Fibroblast of peridontal ligament (primary cell): ENCODE results near the gene SCFD2.
"Not testable (repeated sequence)": the region's sequence is repeated elsewhere in the genome, so short reads cannot be mapped to it uniquely, and the experiment has no call there.

Source experiments
- DNase-seq: peaks from one replicate; pipeline ENCODE4 v3.0.0-alpha.2; 2010; ENCODE audit errors: extremely low read depth

SCFD2 gene

GRCh38 chr4:53238352-53238751, 127.5 kb downstream of the SCFD2 start:
- not testable (repeated sequence) for DNase-seq

DNA sequence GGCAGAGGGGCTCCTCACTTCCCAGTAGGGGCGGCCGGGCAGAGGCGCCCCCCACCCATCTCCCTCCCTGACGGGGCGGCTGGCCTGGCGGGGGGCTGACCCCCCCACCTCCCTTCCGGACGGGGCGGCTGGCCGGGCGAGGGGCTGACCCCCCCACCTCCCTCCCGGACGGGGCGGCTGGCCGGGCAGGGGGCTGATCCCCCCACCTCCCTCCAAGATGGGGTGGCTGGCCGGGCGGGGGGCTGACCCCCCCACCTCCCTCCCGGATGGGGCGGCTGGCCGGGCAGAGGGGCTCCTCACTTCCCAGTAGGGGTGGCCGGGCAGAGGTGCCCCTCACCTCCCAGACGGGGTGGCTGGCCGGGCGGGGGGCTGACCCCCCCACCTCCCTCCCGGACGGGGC, 128.1 kb downstream of the SCFD2 start:
- DNase-seq = not testable (repeated sequence)

- DNase-seq = not testable (repeated sequence)
These were observed 129.2 kb downstream of the SCFD2 start for GRCh38 chr4:53236624-53237023.

DNA sequence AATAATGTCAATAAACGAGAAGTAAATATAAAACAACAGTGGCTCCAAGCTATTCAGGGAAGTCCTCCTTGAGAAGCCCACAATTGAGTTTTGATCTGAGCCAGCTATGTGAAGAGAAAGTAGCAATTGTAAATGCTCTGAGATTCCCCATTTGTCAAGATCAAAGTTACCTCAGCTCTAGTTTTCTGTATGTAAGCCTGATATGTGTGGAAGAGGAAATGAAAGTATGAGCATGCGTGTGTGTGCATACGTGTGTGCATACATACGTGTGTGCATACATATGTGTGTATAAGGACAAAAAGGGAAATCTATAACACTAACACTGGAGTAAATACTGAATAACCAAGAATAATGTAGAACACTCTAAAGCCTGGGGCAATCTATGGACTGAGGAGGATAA, 130.3 kb downstream of the SCFD2 start:
- DNase-seq = no peak

GRCh38 chr4:53234669-53235068, 131.2 kb downstream of the SCFD2 start:
- DNase-seq = no peak

DNA sequence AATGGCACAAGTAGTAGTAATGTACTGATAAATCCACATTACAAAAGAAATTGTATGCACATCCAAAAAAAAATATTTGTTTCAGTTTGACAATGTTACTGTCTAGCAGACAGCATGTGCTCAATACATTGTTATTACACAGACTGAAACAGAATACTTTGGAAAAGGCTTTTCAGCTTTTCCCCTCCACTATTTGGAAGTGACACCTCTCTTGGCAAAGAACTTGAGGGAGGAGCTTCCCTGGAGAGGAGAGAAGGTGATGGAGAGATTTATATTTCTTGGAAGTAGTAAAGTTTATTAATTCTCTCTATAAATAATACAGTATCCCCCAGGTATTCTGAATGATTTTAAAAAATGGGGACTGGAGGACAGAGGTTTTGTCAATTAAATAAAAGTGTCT, 131.8 kb downstream of the SCFD2 start:
- DNase-seq = peak; percentile 4

GRCh38 chr4:53233114-53233795, 132.6 kb downstream of the SCFD2 start:
- peak; percentile 88 for DNase-seq

GRCh38 chr4:53232371-53232770, 133.5 kb downstream of the SCFD2 start:
- peak; percentile 46 for DNase-seq

DNA sequence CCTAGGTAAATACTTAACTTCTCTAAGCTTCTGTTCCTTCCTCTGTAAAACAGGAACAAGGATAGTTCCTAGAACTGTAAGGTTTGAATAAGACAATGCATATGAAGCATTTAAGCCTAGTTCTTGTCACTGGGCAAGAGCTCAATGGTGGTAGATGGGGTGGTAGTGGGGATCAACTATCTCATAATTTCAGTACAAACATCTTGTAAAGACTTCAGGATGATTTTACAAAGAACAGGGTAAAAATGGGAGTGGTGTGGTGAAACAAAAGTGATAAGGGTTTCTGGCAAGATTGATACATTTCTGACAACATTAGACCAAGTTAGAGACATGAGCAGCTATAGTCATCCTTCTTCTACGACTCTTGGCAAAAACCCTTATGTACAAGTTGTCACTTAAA, 137.8 kb downstream of the SCFD2 start:
- DNase-seq = no peak

DNA sequence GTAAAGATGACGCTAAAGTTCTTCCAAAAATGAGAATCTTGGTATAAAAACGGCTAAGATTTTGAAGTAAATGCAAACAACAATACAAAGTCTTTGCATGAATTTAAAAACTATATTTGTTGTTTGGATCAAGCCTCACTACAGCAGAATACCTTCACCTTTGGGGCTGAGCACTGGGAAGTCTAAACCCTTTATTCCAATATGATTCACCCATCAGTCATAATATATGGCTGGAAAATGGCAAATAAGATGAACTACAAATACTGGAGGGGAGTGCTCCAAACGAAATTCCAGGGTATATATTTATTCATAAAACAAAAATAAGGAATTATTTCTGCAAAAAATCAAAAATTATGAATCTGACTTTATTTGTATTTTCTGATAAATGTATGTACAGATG, 138.4 kb downstream of the SCFD2 start:
- DNase-seq = no peak

GRCh38 chr4:53221832-53222480, 143.9 kb downstream of the SCFD2 start:
- no peak for DNase-seq

GRCh38 chr4:53219148-53219547, 146.7 kb downstream of the SCFD2 start:
- not testable (repeated sequence) for DNase-seq

DNA sequence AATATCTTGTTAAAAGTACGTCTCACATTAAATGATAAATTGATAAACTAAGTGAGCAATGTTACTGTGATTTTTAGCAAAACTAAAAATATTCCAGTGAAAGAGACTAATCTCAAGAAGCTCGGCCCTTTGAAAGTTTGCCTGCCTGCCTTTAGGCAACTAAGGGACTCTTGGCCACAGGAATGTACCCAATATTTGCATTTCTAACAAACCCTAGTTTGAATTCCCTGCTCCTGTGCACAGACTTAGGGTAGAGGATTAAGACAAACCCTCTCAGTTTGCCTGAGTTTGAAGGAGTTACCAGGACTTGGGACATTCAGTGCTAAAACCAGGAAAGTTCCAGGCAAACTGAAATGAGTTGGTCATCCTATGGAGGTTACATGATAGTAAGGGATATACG, 157.1 kb downstream of the SCFD2 start:
- no peak for DNase-seq

DNA sequence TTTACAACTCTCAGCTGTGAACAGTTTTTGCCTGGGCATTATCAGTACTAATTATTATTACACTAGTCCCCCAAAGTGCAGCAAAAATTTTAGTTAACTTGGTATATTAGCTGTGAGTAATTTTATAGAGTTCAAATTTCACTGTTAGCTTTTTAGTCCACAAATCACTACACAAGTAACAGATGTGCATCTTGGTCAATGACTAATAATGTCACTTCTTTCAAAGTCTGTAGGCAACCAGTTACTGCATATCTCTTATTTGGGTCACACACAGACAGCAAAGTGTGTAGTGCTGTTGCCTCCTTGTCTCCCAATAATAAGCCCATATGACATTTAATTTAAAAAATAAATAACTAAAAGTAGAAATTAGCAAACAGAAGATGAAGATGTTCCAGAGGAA, 159.9 kb downstream of the SCFD2 start:
- DNase-seq = no peak

DNA sequence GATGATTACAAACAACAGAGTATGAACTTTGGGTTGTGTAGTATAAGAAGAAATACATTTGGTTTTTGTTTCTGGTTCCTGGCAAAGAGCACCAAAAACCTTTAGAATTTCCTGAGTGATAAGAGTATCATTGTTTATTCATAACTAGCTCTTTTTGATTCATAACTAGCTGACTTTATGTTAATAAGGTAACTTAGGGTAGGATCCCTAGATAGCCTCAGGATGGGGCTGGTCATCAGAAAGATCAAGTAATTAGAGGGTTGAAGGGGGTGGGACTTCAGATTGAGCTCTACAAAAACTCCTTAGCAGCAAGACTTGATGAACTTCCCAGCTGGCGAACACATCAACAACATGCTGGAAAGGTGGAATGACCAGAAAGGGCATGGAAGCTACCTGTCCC, 166.5 kb downstream of the SCFD2 start:
- no peak for DNase-seq

- DNase-seq = peak; percentile 67
These were observed 168.1 kb downstream of the SCFD2 start for GRCh38 chr4:53197772-53198142.

DNA sequence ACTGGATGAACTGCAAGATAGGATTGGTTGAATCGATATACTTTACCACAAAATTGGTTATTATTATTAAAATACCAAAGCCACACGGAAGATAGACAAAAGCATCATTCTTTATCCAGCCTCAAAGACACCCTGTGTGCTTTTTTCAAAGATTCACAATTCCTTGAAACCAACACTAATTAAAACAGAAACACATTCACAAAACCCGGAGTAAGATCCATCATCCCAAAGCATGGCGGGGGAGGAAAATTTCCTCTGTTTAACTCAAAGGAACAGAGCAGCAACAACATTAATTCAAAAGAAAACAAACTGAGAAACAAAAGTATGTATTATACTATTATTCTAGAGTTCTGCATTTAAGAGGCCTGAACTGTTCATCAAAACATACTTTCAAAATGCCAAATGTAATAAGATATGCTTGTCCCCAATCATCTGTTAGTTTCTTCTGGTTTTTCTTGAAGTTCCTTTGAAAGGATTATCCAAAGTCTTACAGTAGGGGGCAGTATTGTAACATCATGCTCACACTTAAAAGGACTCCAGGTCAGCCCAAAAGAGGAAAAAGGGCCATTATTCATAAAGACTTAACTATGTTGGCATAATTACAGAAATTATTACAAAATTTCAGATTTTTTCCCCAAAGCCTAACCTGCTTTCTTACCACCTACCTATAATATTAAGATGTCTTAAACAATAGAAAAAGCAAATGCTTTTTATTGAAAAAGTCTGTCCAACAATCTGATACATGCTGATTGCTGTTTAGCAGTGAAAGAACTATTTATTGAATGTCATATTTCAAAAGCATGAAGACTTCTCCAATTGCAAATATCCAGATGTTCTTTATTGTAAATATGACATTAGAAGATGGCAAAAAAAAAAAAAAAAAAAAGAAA, 168.7 kb downstream of the SCFD2 start:
- DNase-seq = peak; percentile 99

DNA sequence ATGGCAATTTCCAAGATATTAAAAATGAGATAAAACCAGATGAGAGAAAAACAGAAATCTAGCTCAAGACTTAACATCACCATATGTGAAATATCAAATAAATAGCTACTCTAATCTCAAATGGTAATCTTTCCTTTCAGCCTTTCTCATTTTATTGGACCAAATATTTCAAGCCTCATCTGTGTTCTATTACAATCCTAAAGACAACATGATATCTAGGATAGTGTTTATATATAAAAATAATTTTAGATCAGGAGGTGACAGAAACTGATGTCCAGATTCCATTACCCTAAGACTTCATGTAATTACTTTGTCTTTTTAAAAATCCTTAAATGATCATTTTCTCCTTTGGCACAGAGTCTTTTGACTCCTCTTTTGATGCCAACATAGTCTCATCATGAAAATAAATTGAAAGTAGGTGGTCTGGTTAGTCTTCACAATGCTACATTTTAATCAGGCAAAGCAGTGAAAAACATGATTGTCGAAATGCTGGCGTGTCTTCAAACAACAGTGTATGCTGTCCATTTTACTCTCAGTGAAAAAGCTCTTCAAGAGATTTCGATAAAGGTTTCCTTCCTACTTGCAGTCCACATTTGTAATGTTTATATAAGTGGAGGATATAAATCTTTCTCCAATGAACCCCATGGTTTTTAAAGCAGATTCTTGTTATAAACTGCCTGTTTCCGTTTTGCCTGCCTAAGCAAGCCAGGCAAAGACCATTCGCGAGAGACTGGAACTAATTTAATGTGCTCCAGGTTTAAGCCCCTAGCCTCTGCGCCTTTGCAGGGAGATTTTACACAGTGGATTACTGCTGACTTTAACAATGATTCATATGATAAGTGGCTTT, 169.8 kb downstream of the SCFD2 start:
- DNase-seq = peak; percentile 53

- no peak for DNase-seq
These were observed 171.1 kb downstream of the SCFD2 start for GRCh38 chr4:53194727-53195126.

GRCh38 chr4:53193111-53193510, 172.8 kb downstream of the SCFD2 start:
- no peak for DNase-seq

DNA sequence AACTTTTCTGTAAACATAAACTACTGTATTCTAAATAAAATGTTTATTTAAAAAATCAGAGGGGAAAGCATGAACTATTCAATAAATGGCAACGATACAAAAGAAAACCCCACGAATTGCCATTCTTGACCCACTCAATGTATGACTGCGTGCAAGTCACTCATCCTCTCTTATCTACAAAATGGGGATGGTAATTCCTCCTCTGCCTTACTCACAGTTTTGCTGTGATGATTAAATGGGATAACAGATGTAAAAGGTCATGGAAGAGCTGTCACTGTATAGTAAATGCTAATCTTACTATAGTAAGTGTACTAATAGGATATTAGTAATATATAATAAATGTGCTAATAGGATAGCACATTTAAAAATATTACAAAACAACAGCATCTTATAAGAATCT, 173.4 kb downstream of the SCFD2 start:
- DNase-seq = no peak

GRCh38 chr4:53191997-53192396, 173.9 kb downstream of the SCFD2 start:
- no peak for DNase-seq
